IMR-90 (cell line): ENCODE data around the gene C16orf96. TPM values are rescaled to one million over a fixed set of nuclear protein-coding genes. Genes with fewer than 3 reads are reported as not detected.

Experiments
- microRNA-seq, 2 experiments: library from miRNA; stranded (forward) in 1 of 2; unstranded in 1 of 2; fragments of 10-50 nt in 1 of 2; fragments of <30 nt in 1 of 2; gene quantifications in 1 of 2; microRNA quantifications in 1 of 2; one replicate each; pipeline versions ENCODE3 to v1.1.0; 2013 to 2020; ENCODE audit not compliant: insufficient read depth in 1 of 2, insufficient read length in 1 of 2, unreplicated experiment in 1 of 2
- polyA plus RNA-seq, 3 experiments: library from polyadenylated mRNA; depleted of rRNA; stranded (reverse); fragments of >200 nt; gene quantifications; 2 replicates each; pipeline ENCODE4 v1.2.3, GENCODE V29; 2012; ENCODE audit warnings: low replicate concordance in 1 of 3
- small RNA-seq, 5 experiments: library from RNA; depleted of rRNA; stranded (forward); fragments of <200 nt; gene quantifications; one replicate each; pipeline ENCODE3, GENCODE V24; 2012
- total RNA-seq: library from RNA; depleted of rRNA; stranded (reverse); fragments of >200 nt; gene quantifications from 2 replicates; pipeline ENCODE4 v1.2.3, GENCODE V29; 2012; rRNA removed

The C16orf96 gene
- total and polyA plus RNA-seq, 2 of the 4 experiments (the other 2 are of a cell fraction) = not detected

Small RNA genes within 50 kb of the gene (microRNA-seq; reads per million reads assigned to microRNA genes)
- gene RN7SL850P (ENCODE audit: insufficient read depth, insufficient read length) = not detected

Small RNA genes within 50 kb of the gene (small RNA-seq; reads per million reads assigned to genes)
- 0 reads per million in 5 experiments for gene RN7SL850P

Other genes starting within 250 kb of the C16orf96 start
- 0.36 and 0.56 TPM in 2 replicates for gene GLIS2, start 240.3 kb upstream of the C16orf96 start, total RNA-seq
- gene GLIS2, start 240.3 kb upstream of the C16orf96 start, polyA plus RNA-seq (2012; rRNA removed) = 8.4 and 9.0 TPM in 2 replicates
- gene PAM16, start 205.0 kb upstream of the C16orf96 start, total RNA-seq = 17.9 and 25.6 TPM in 2 replicates
- gene PAM16, start 205.0 kb upstream of the C16orf96 start, polyA plus RNA-seq (2012; rRNA removed) = 48.4 and 69.5 TPM in 2 replicates
- 9.3 and 10.3 TPM in 2 replicates for gene VASN, start 184.5 kb upstream of the C16orf96 start, total RNA-seq
- gene VASN, start 184.5 kb upstream of the C16orf96 start, polyA plus RNA-seq (2012; rRNA removed) = 83.8 and 87.2 TPM in 2 replicates
- 6.3 and 7.8 TPM in 2 replicates for gene CORO7, start 139.7 kb upstream of the C16orf96 start, total RNA-seq
- 23.6 and 26.7 TPM in 2 replicates for gene CORO7, start 139.7 kb upstream of the C16orf96 start, polyA plus RNA-seq (2012; rRNA removed)
- gene DNAJA3, start 130.5 kb upstream of the C16orf96 start, total RNA-seq = 36.9 and 38.0 TPM in 2 replicates
- 40.2 TPM in 2 replicates for gene DNAJA3, start 130.5 kb upstream of the C16orf96 start, polyA plus RNA-seq (2012; rRNA removed)
- gene NMRAL1, start 81.7 kb upstream of the C16orf96 start, total RNA-seq = 67.6 and 73.6 TPM in 2 replicates
- gene NMRAL1, start 81.7 kb upstream of the C16orf96 start, polyA plus RNA-seq (2012; rRNA removed) = 48.6 and 52.4 TPM in 2 replicates
- gene HMOX2, start 79.9 kb upstream of the C16orf96 start, total RNA-seq = 91.1 and 98.8 TPM in 2 replicates
- 93.9 and 109 TPM in 2 replicates for gene HMOX2, start 79.9 kb upstream of the C16orf96 start, polyA plus RNA-seq (2012; rRNA removed)
- gene CDIP1, start 17.6 kb upstream of the C16orf96 start, total RNA-seq = 4.2 and 4.8 TPM in 2 replicates
- 14.6 and 15.8 TPM in 2 replicates for gene CDIP1, start 17.6 kb upstream of the C16orf96 start, polyA plus RNA-seq (2012; rRNA removed)
- 1.3 and 1.9 TPM in 2 replicates for gene UBALD1, start 58.5 kb downstream of the C16orf96 start, total RNA-seq
- gene UBALD1, start 58.5 kb downstream of the C16orf96 start, polyA plus RNA-seq (2012; rRNA removed) = 14.5 and 20.5 TPM in 2 replicates
- gene MGRN1, start 68.5 kb downstream of the C16orf96 start, total RNA-seq = 11.7 and 13.9 TPM in 2 replicates
- 26.7 and 32.7 TPM in 2 replicates for gene MGRN1, start 68.5 kb downstream of the C16orf96 start, polyA plus RNA-seq (2012; rRNA removed)
- 22.9 and 28.3 TPM in 2 replicates for gene NUDT16L1, start 137.2 kb downstream of the C16orf96 start, total RNA-seq
- gene NUDT16L1, start 137.2 kb downstream of the C16orf96 start, polyA plus RNA-seq (2012; rRNA removed) = 44.3 and 63.8 TPM in 2 replicates
- 22.2 and 24.4 TPM in 2 replicates for gene ANKS3, start 177.9 kb downstream of the C16orf96 start, total RNA-seq
- 23.7 and 25.0 TPM in 2 replicates for gene ANKS3, start 177.9 kb downstream of the C16orf96 start, polyA plus RNA-seq (2012; rRNA removed)
- 0.54 and 0.56 TPM in 2 replicates for gene DNAAF8, start 178.2 kb downstream of the C16orf96 start, total RNA-seq
- 1.7 TPM in 2 replicates for gene DNAAF8, start 178.2 kb downstream of the C16orf96 start, polyA plus RNA-seq (2012; rRNA removed)
- 4.5 and 4.7 TPM in 2 replicates for gene ZNF500, start 210.8 kb downstream of the C16orf96 start, total RNA-seq
- gene ZNF500, start 210.8 kb downstream of the C16orf96 start, polyA plus RNA-seq (2012; rRNA removed) = 5.9 and 7.3 TPM in 2 replicates
- not detected in 2 replicates for gene SEPTIN12, start 232.0 kb downstream of the C16orf96 start, total RNA-seq
- gene SEPTIN12, start 232.0 kb downstream of the C16orf96 start, polyA plus RNA-seq (2012; rRNA removed) = not detected in 2 replicates
- not detected in 2 replicates for gene SMIM22, start 239.0 kb downstream of the C16orf96 start, total RNA-seq
- not detected in 2 replicates for gene SMIM22, start 239.0 kb downstream of the C16orf96 start, polyA plus RNA-seq (2012; rRNA removed)
- 13.6 and 14.2 TPM in 2 replicates for gene ROGDI, start 246.3 kb downstream of the C16orf96 start, total RNA-seq
- gene ROGDI, start 246.3 kb downstream of the C16orf96 start, polyA plus RNA-seq (2012; rRNA removed) = 27.1 and 30.1 TPM in 2 replicates